OCI-LY7 (cell line): ENCODE data around the gene TVP23A. TPM values are rescaled to one million over a fixed set of nuclear protein-coding genes. Genes with fewer than 3 reads are reported as not detected.

Source experiments
- Bru-seq: library from RNA; stranded (reverse); fragments of 400-500 nt; gene quantifications from one replicate; lab custom pipeline; 2021; lab: Mats Ljungman, UMichigan
- BruChase-seq, 2 experiments: library from RNA; stranded (reverse); fragments of 400-500 nt; gene quantifications; one replicate each; lab custom pipeline; 2021; lab: Mats Ljungman, UMichigan
- BruUV-seq: library from RNA; stranded (reverse); fragments of 400-500 nt; replicated peaks from 2 replicates; lab custom pipeline; 2021; lab: Mats Ljungman, UMichigan
- CTCF ChIA-PET: fragments of 300-600 bp; sonication (Branson Sonifier 250); formaldehyde crosslinking; loops from one replicate; lab custom pipeline; 2022; ENCODE audit warnings: antibody characterized with exemption; ENCODE audit not compliant: unreplicated experiment; lab: Charles Lee
- POLR2A ChIA-PET: fragments of 300-600 bp; sonication (Branson Sonifier 250); formaldehyde crosslinking; loops from one replicate; lab custom pipeline; 2022; ENCODE audit warnings: antibody characterized with exemption; lab: Charles Lee
- DNase-seq: peaks from one replicate; pipeline ENCODE4 v3.0.0-alpha.2; 2015; ENCODE audit warnings: low spot score
- H2AFZ ChIP-seq: fragments of 200-600 bp; sonication (generic), shearing (Covaris generic); 2 replicates; pipeline ENCODE4 v1.6.1; 2014; ENCODE audit warnings: mild to moderate bottlenecking, antibody characterized with exemption, low read length, moderate library complexity
- H3K27ac ChIP-seq: fragments of 200-600 bp; sonication (generic); 2 replicates; pipeline ENCODE4 v1.5.1; 2014; ENCODE audit warnings: mixed run types, low read depth, mild to moderate bottlenecking, moderate library complexity, low read length, inconsistent platforms; ENCODE audit not compliant: poor library complexity, severe bottlenecking
- H3K36me3 ChIP-seq: fragments of 200-600 bp; sonication (generic); 2 replicates; pipeline ENCODE4 v1.6.1; 2014; ENCODE audit warnings: mild to moderate bottlenecking, antibody characterized with exemption, low read length, moderate library complexity, mixed read lengths; ENCODE audit not compliant: insufficient read depth
- H3K4me1 ChIP-seq: fragments of 200-600 bp; sonication (generic); 2 replicates; pipeline ENCODE4 v1.5.1; 2014; ENCODE audit warnings: mild to moderate bottlenecking, low read length; ENCODE audit not compliant: insufficient read depth, poor library complexity, severe bottlenecking
- H3K4me2 ChIP-seq: fragments of 200-600 bp; sonication (generic); 2 replicates; pipeline ENCODE4 v1.6.1; 2014; ENCODE audit warnings: mild to moderate bottlenecking, low read length
- H3K4me3 ChIP-seq: fragments of 200-600 bp; sonication (generic); 2 replicates; pipeline ENCODE4 v1.5.1; 2014; ENCODE audit warnings: mild to moderate bottlenecking, low read depth, low read length; ENCODE audit not compliant: poor library complexity, severe bottlenecking
- H3K79me2 ChIP-seq: fragments of 200-600 bp; sonication (generic); 2 replicates; pipeline ENCODE4 v1.6.1; 2016; ENCODE audit warnings: low read depth, mild to moderate bottlenecking, low read length, moderate library complexity, mixed read lengths; ENCODE audit not compliant: insufficient read depth
- H3K9me2 ChIP-seq: fragments of 200-600 bp; sonication (generic); 2 replicates; pipeline ENCODE4 v1.6.1; 2016; ENCODE audit warnings: mild to moderate bottlenecking, low read length, mixed read lengths; ENCODE audit not compliant: insufficient read depth
- H3K9me3 ChIP-seq: fragments of 200-600 bp; sonication (generic); 2 replicates; pipeline ENCODE4 v1.6.1; 2014; ENCODE audit warnings: mild to moderate bottlenecking, mixed run types, low read length, mixed read lengths
- H4K20me1 ChIP-seq: fragments of 200-600 bp; sonication (generic); 2 replicates; pipeline ENCODE4 v1.6.1; 2014; ENCODE audit warnings: mild to moderate bottlenecking, antibody characterized with exemption, low read length, moderate library complexity, mixed read lengths; ENCODE audit not compliant: insufficient read depth
- EZH2phosphoT487 ChIP-seq: fragments of 200-600 bp; sonication (generic); IDR thresholded peaks from 2 replicates; pipeline ENCODE4 v1.6.1; 2018; ENCODE audit warnings: low read depth, borderline replicate concordance, mild to moderate bottlenecking, mixed run types, antibody characterized with exemption, low read length, moderate library complexity, mixed read lengths
- intact Hi-C: fragments of 100-400 bp; cut with micrococcal nuclease; formaldehyde crosslinking; loops from one replicate; pipeline ENCODE4 v1.10.0; 2022; ENCODE audit not compliant: unreplicated experiment
- long read RNA-seq: library from polyadenylated mRNA; stranded (forward); transcript quantifications from one replicate; pipeline ENCODE4 v2.0.0, GENCODE V29; 2022
- total RNA-seq, 2 experiments: library from RNA; depleted of rRNA in 1 of 2; stranded (reverse); fragments of >200 nt in 1 of 2; shearing (Covaris generic) in 1 of 2; gene quantifications; 2 replicates each; pipeline ENCODE4 v1.2.3, GENCODE V29; 2014 to 2022
- TF ChIP-seq, protein P1 (sequence below): fragments of 200-600 bp; sonication (generic); conservative IDR thresholded peaks from 2 replicates; pipeline ENCODE4 v1.5.1; 2014; ENCODE audit warnings: mild to moderate bottlenecking, antibody characterized with exemption, low read length, moderate library complexity, mixed read lengths

TVP23A gene
- 0.23 and 0.57 TPM in 2 replicates for total RNA-seq (2014; rRNA removed; shearing (Covaris generic))
- not detected in 2 replicates for total RNA-seq (2022)
- Bru-seq, nascent RNA, result percentile 10 among the genes with signal in this experiment
- percentile 16 among the genes with signal in this experiment for BruChase-seq, experiment 1, labeled RNA remaining after a 6-hour chase
- BruChase-seq, experiment 2, labeled RNA remaining after a 2-hour chase, result percentile 15 among the genes with signal in this experiment
- long read RNA-seq, partial matches to known transcripts, result 0 of 1 reads
- long read RNA-seq, other reads (novel, unspliced or antisense), result 1 of 1 reads

DNA sequence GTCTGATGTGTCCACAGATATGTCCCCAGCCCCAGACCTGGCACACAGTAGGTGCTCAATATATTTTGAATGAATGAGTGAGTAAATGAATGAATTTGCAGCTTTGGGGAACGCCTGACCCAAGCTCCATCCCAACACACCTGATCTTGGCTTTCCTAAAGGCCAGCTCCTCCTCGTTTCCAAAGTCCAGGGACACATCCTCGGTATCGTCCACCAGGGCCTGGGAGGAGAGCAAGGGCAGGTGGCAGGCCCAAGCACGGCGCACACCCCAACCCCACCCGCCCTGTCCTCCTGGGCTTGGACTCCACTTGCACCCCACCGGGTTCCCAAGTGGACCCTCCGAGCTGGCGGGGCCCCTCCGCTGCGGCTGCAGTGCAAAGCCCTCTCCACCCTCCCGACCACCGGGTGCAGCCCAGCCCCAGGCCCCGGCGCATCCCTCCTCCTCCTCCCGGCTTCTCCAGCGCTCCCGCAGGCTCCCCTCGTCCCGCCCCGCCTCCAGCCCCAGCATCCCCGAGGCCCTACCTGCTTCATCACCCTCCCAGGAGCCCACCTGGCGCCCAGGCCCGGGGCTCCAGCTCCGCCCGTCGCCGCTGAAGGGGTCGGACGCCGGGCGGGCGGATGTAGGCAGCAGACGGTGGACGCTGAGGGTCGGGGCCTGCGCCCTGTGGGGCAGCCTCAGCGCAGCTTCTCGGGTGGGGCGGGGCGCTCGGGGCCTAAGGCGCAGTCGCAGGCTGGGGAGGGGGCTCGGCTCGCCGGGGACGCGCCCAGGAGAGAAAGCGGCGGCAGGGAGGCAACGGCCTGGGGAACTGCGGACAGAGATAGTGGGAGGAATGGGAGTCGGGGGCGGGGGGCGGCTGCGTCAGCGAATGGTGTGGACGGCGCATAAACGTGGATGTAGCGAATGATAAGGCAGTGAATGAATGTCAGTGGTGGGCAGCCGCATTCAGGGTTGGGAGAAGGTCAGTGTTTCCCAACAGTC, at the start of gene TVP23A:
TSS of gene TVP23A (minus strand) at position 832 of the 979 bp plus-strand sequence. CDS start at position 531, 301 bp downstream.
- Histone ChIP-seq H3K4me1 (peaks cover 22% of the 10 kb centered on the region), H3K9me2 (no peaks in the 10 kb centered on the region), H3K27ac (no peak within 1 kb of the TSS), H3K4me3 (no peak within 1 kb of the TSS), H4K20me1 (no peaks in the 10 kb centered on the region), H2AFZ (no peak within 1 kb of the TSS), H3K79me2 (no peaks in the 10 kb centered on the region), H3K36me3 (no peaks in the 10 kb centered on the region), H3K9me3 (no peaks in the 10 kb centered on the region), H3K4me2 (no peak within 1 kb of the TSS)
- ChIA-PET POLR2A (no interaction called here), CTCF (interaction anchor here (0.6 kb wide), 1 partner anchor 131 kb away, joined by 8 read pairs; no protein-coding TSS in a partner anchor)
- intact Hi-C loops, result no loop called here
- no peak for TF ChIP-seq EZH2phosphoT487
- TF ChIP-seq, protein P1, sequence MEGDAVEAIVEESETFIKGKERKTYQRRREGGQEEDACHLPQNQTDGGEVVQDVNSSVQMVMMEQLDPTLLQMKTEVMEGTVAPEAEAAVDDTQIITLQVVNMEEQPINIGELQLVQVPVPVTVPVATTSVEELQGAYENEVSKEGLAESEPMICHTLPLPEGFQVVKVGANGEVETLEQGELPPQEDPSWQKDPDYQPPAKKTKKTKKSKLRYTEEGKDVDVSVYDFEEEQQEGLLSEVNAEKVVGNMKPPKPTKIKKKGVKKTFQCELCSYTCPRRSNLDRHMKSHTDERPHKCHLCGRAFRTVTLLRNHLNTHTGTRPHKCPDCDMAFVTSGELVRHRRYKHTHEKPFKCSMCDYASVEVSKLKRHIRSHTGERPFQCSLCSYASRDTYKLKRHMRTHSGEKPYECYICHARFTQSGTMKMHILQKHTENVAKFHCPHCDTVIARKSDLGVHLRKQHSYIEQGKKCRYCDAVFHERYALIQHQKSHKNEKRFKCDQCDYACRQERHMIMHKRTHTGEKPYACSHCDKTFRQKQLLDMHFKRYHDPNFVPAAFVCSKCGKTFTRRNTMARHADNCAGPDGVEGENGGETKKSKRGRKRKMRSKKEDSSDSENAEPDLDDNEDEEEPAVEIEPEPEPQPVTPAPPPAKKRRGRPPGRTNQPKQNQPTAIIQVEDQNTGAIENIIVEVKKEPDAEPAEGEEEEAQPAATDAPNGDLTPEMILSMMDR, result no peak
- DNase-seq, result no peak
- BruUV-seq, result no TSS peak

- ChIA-PET POLR2A (interaction anchor here (1.2 kb wide), 1 partner anchor 22 kb away, joined by 7 read pairs; no protein-coding TSS in a partner anchor), CTCF (interaction anchor here (1.4 kb wide), 1 partner anchor 10 kb away, joined by 5 read pairs; no protein-coding TSS in a partner anchor)
- H3K4me2 ChIP-seq, result peak overlapping the region; percentile 85
- H3K4me3 ChIP-seq, result peak overlapping the region; percentile 59
- BruUV-seq, result TSS peak; percentile 88
- peak overlapping the region; percentile 83 for H3K27ac ChIP-seq
- H3K4me1 ChIP-seq, result peaks cover 70% of the 10 kb centered on the region
- intact Hi-C loops, result loop anchor here (1.0 kb wide), 1 partner anchor 9 kb away; the partner anchor contains the start of gene CIITA
- no peaks in the 10 kb centered on the region for H3K9me2 ChIP-seq
- no peaks in the 10 kb centered on the region for H3K9me3 ChIP-seq
- H3K36me3 ChIP-seq, result no peaks in the 10 kb centered on the region
- peak; percentile 43 for DNase-seq
- H2AFZ ChIP-seq, result peak overlapping the region; percentile 20; the same call in 1 of the 2 replicates
- no peak for TF ChIP-seq EZH2phosphoT487
- TF ChIP-seq, protein P1, result no peak
- no peaks in the 10 kb centered on the region for H4K20me1 ChIP-seq
- H3K79me2 ChIP-seq, result no peaks in the 10 kb centered on the region; the same call in 1 of the 2 replicates
Observed at GRCh38 chr16:10868104-10868595, 49.6 kb upstream of the TVP23A start.
